ENCODE measurements around the gene SLC16A8.
"Not testable (repeated sequence)": the region's sequence is repeated elsewhere in the genome, so short reads cannot be mapped to it uniquely, and the experiment has no call there.

Gene SLC16A8

DNA sequence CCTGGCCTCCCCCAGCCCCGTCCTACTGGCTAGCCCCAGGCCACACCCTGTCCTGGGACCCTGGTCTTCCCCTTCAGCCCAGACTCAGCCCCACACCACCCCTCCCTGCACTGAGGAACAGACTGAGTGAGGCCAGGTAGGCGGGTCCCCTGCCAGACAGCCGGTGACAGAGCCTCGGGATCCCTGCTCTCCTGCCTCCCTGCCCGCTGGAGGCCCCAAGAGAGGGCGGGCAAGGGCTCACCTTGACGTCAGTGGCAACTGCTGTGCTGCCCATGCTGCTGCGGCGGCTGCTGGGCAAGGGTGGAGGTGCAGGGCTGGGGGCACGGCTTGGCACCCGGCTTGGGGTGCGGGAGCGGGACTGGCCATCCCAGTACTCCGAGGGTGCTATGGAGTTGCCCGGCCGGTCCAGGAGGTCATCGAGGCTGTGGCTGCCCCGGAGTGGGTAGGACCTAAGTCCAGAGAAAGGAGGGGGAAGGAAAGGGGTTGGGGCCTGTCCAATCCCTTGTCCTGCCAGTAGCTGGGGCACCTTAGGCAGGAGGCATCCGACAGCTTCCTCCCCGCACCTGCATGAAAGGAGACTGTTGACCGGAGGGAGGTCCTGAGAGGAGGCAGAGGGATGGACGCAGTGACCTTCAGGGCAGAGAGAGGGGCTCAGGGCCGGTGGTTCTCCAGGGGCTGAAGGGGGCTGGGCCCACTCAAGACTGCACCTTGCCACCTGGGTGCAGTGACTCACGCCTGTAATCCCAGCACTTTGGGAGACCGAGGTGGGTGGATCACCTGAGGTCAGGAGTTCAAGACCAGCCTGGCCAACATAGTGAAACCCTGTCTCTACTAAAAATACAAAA lies 2.2 kb upstream of the SLC16A8 start:
- DNase-seq = no peak

DNA sequence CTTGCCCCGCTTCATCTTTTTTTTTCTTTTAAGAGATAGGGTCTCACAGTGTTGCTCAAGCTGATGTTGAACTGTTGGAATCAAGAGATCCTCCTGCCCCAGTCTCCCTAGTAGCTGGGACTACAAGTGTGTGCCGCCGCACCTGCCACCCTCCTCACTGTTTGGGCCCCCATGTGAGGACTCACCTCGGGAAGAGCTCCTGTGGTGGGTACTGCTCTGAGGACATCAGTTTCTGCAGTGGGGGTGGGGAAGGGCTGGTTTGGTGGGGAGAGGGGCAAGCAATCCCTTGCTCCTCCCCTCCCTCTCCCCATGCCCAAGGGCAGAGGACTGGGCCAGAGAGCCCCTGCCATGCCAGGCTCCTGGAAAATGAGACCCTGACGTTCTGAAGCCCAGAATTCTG lies 1.5 kb upstream of the SLC16A8 start:
- DNase-seq = no peak

- no peak for DNase-seq
These were observed 1.1 kb upstream of the SLC16A8 start for GRCh38 chr22:38085056-38085455.

DNA sequence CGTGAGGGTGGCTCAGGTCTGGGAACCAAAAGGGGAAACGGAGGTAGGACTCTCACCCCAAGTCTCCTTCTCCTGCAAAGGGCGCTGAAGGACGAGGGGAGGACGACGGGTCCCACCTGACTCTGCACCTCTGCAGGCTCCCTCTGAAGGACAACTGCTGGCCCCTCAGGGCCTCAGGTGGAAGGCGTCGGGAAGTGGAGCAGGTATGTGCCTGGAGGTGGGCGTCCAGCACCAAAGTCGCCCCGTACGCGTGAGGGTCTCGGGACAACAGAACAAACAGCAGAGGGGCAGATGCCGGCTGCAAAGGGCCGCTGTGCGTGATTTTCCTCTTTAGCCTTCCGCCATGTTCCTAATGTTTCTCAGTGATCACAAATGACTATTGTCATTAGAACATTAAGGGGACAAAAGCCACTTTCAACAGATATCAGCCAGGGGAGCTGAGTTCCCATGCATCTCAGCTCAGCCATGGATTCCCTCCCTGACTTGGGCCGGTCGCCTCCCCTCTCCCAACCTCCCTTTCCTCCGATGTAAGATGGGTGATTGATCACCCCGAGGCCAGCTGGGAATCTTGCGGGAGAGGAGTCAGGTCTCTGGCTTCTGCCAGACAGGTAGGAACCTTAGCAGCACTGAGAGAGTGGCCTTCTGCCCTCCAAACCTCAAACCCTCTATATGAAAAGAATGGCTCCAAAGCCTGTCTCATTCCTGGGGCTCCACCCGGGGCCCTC lies 836 bp downstream of the SLC16A8 start:
- DNase-seq = no peak

- DNase-seq = no peak
These were observed 1.8 kb downstream of the SLC16A8 start for GRCh38 chr22:38081941-38082828.

- no peak for DNase-seq
These were observed 2.4 kb downstream of the SLC16A8 start for GRCh38 chr22:38081636-38081940.

DNA sequence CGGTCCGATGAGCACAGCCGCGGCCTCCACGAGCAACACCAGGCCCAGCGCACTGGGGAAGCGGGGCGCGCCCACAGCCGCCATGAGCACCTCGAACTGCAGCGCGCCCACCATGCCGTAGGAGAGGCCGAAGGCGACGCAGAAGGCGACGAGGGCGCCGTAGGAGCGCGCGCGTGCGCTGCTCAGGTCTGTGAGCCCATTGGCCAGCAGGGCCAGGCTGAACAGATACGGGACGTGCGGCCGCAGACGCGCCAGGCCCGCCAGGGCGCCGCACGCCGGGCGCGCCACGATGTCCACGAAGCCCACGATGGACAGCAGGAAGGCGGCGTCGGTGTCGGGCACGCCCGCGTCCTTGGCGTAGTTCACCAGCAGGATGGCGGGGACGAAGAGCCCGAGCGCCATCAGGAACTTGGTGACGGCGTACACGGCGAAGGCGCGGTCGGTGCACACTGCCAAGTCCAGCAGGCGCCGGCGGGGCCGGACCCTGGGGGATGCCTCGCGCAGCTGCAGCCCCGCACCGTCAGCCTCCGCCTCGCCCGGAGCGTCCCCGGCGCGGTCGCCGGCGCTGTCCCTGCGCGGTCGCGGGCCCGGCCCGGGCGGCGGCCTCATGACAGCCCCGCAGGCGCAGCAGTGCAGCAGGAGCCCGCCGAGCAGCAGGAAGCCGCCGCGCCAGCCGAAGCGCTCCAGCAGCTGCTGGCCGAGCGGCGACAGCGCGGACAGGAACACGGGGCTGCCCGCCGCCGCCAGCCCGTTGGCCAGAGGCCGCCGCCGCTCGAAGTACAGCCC lies 2.9 kb downstream of the SLC16A8 start:
- no peak for DNase-seq

- DNase-seq = no peak
These were observed 3.5 kb downstream of the SLC16A8 start for GRCh38 chr22:38080474-38080849.

GRCh38 chr22:38079804-38080203 lies 4.2 kb downstream of the SLC16A8 start:
- no peak for DNase-seq

- not testable (repeated sequence) for DNase-seq
These were observed 4.8 kb downstream of the SLC16A8 start for GRCh38 chr22:38079208-38079607.

- no peak for DNase-seq
These were observed 5.7 kb downstream of the SLC16A8 start for GRCh38 chr22:38078046-38078840.

DNA sequence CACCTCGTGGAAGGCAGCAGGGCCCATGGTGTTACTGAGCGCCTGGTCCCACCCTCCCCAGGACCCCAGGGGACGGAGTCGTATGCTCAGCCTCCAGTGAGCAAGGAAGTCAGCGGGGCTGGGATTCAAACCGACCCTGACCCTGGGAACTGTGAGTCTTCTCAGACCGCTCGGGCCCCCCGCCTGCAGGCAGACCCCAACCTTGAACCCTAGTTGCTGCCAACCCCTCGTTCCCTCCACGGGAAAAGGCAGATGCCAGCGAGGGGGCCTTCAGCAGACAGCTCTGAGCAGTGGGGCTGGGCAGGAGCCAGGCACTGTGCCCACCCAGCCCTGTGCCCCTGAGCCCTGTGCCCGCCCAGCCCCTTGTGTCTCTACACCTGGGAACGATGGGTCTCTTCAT lies 6.4 kb downstream of the SLC16A8 start:
- no peak for DNase-seq

DNA sequence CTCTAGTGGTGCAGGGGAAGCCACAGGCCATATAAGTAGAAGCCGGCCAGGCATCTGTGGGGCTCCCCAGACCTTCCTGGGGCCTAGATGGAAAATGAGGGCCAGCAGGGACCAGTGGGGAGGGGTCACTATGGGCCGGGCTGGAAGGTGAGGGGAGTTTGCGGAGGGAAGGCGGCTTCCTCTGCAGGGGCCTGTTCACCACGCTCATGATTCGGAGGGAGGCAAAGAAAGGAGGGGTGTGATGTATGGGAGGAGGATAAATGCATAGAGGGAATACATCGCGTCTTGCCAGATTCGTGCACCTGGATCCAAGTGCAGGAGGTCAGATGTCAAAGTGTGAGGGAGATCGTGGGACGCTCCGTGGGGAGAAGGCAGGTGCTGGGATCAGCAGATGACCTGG lies 6.9 kb downstream of the SLC16A8 start:
- no peak for DNase-seq

GRCh38 chr22:38075961-38076360 lies 8.0 kb downstream of the SLC16A8 start:
- DNase-seq = no peak

DNA sequence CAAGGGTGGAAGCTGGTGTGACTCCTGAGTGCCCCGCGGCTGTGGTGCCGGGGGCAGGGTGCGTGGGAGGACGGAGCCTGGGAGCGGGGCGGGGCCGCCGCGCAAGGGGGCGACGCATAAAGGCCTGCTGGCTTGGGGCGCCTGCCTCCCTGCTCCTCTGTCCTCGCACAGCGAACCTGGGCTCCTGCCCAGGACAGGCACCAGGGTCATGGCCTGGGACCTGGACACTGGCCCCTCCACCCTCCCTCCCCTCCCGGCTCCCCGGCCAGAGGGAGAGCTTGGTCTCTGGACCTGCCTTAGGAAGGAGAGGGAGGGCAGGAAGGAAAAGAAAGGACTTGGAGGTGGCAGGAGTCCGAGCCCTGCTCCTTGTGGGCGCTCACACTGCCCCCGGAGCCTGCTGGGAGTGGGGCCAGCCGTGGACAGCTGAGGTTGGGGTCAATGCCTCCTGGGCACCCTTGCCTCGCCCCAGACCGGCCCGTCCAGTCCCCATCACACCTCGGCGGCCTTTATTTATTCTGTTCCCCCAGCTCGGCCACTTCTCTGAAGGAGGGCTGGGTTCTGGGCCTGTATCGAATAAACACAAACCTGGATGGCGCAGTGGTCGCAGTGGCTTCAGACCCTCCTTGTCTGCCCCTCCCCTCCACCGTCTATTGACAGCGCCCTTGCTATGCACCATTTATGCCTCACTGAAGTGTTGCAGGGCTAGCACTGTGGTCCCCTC lies 8.7 kb downstream of the SLC16A8 start:
- no peak for DNase-seq

DNA sequence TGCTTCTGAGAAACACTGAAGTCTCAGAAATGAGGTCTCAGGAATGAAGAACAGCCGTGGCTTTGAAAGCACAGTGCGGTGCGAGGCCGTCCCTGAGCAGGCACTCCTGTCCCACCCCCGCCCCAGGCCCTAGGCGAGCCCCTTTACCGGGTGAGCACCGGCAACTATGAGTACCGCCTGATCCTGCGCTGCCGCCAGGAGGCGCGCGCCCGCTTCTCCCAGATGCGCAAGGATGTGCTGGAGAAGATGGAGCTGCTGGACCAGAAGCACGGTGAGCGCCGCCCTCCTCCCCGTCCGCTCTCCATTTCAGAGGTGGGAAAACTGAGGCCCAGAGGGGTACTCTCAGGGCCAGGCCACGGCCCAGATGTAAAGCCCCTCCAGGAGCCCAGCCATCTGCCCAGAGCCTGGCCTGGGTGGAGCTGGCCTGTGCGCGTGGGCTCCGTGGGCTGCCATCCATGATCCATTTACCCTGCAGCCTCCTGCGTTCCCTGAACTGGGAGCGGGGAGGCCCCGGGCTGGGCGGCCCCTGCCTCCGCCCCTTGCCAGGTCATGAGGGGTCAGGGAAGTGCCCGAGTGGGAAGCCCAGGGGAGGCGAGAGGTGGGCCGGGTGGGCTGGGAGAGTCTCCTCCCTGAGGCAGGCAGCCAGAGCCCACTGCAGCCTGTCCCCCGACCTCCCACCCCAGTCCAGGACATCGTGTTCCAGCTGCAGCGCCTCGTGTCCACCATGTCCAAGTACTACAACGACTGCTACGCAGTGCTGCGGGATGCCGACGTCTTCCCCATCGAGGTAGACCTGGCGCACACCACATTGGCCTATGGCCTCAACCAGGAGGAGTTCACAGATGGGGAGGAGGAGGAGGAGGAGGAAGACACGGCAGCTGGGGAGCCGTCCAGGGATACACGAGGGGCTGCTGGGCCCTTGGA lies 9.5 kb downstream of the SLC16A8 start:
- no peak for DNase-seq

DNA sequence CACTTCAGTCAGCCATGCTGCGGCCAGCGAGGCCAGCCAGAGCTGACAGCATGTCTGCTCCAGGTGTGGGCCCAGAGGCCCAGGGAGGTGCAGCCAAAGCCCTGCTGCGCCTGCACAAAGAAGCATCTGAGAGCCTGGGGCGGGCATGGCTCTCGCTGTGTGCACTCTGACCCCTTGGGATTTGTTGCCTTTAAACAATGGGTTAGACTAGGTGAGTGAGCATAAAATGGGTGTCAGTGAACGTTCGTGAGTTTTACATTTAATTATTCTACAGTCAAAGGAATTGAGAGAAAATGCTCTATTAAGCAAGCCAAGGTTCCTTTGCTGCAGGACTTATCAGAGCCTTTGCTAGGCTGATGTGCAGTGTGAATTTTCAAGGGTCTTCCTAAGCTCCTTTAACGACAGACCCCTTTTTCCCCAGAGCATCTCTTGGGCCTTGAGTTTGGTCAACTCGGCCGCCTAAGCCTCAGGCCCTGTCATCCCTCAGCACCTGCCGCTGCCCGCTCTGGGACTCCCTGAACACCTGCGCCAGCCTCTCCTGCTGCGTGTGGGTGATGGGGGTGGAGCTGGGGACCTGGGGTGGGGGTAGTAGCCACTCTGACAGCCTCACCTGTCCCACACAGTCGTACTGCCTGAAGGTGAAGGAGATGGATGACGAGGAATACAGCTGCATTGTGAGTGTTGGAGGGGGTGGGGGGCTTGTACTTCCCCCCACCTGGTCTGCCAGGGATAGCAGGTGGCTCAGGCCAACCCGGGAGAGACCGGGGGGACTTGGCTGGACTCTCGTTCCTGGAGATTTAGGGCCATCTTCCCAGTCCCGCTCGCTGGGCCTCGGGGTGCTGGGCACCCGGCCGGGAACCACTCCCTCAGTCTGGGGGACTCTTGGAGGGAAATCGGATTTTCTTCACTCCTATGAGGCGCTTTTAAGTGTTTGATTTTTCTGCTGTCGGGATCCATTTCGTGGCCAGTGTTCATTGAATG lies 10.5 kb downstream of the SLC16A8 start:
- no peak for DNase-seq

DNA sequence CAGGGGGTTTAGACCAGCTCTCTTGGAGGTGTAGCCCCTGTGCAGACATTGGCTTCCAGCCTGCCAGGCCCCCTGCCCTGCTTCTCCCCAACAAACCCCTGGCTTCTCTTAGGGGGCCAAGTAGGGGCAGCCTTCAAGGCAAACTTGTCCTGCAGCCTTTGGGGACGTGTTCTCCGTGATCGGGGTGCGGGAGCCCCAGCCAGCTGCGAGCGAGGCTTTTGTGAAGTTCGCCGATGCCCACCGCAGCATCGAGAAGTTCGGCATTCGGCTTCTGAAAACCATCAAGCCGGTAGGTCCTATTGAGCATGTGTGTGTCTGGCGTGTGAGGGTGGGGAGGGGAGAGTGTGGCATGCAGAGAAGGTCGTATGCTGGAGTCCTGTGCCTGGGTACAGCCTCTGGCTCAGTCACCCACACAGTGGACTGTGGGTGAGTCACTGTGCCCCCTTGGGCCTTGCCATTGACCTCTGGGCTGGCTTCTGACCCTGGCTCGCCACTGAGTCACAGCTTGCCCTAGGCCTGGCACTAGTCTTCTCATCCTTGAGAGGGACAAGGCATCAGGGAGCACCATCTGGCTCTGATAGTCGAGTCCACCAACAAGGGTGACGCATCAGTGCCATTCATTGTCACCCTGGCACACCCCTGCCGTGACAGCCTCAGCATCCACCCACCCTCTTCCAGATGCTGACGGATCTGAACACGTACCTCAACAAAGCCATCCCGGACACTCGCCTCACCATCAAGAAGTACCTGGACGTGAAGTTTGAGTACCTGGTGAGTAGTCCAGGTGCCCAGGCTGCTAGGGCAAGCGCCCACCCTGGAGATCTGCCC lies 11.4 kb downstream of the SLC16A8 start:
- no peak for DNase-seq

Data from Kasumi-1 (cell line).